SK-N-MC (cell line): Measurements from ENCODE around the gene SCLY.
"Not testable (repeated sequence)": the region's sequence is repeated elsewhere in the genome, so short reads cannot be mapped to it uniquely, and the experiment has no call there.

Experiments used
- DNase-seq: peaks from one replicate; pipeline ENCODE4 v3.0.0-alpha.2; 2011; ENCODE audit warnings: low read depth, low spot score
- H3K27ac ChIP-seq: fragments of 200-600 bp; sonication (generic); 2 replicates; pipeline ENCODE4 v1.5.1; 2016; ENCODE audit warnings: mixed run types
- H3K36me3 ChIP-seq: fragments of 200-600 bp; sonication (generic); 2 replicates; pipeline ENCODE4 v1.6.1; 2017; ENCODE audit warnings: antibody characterized with exemption, low read length, mixed read lengths; ENCODE audit not compliant: insufficient read depth
- H3K4me3 ChIP-seq: fragments of 200-600 bp; sonication (generic); 2 replicates; pipeline ENCODE4 v1.5.1; 2016
- H3K9ac ChIP-seq: fragments of 200-600 bp; sonication (generic); 2 replicates; pipeline ENCODE4 v1.8.0; 2017; ENCODE audit warnings: mixed run types, mixed read lengths; ENCODE audit not compliant: insufficient read length
- H3K9me3 ChIP-seq: fragments of 200-600 bp; sonication (generic); 2 replicates; pipeline ENCODE4 v1.6.1; 2017; ENCODE audit warnings: low read depth, mild to moderate bottlenecking, antibody characterized with exemption, low read length, moderate library complexity, mixed read lengths
- EZH2 ChIP-seq: fragments of 200-600 bp; sonication (generic); IDR thresholded peaks from one replicate; pipeline ENCODE4 v1.6.1; 2017; ENCODE audit warnings: antibody characterized with exemption
- FOXP2 ChIP-seq: optimal IDR thresholded peaks from 2 replicates; pipeline ENCODE3; 2011; ENCODE audit warnings: mild to moderate bottlenecking, moderate library complexity; ENCODE audit not compliant: insufficient read depth; ENCODE audit errors: extremely low read length, control extremely low read depth
- POLR2AphosphoS5 ChIP-seq: IDR thresholded peaks from 2 replicates; pipeline ENCODE4 v1.6.1; 2012; ENCODE audit warnings: mild to moderate bottlenecking, low read depth, low read length, borderline replicate concordance

SCLY gene

GRCh38 chr2:238106339-238106697, 45.5 kb downstream of the SCLY start:
- Histone ChIP-seq H3K9me3 (no peaks in the 10 kb centered on the region), H3K4me3 (no peak overlapping the region), H3K27ac (no peak overlapping the region), H3K36me3 (no peaks in the 10 kb centered on the region), H3K9ac (no peak overlapping the region)
- TF ChIP-seq EZH2, result no peak
- no peak for DNase-seq

GRCh38 chr2:238106698-238107524, 46.1 kb downstream of the SCLY start:
- no peak for DNase-seq
- no peak overlapping the region for H3K9ac ChIP-seq
- no peak overlapping the region for H3K27ac ChIP-seq
- H3K9me3 ChIP-seq, result no peaks in the 10 kb centered on the region
- no peaks in the 10 kb centered on the region for H3K36me3 ChIP-seq
- no peak for TF ChIP-seq FOXP2
- no peak for TF ChIP-seq POLR2AphosphoS5
- no peak for TF ChIP-seq EZH2
- H3K4me3 ChIP-seq, result no peak overlapping the region

- Histone ChIP-seq H3K9me3 (0 out of 2 replicates have a peak, but pooled peaks cover 4% of the 10 kb centered on the region), H3K27ac (no peak overlapping the region), H3K9ac (no peak overlapping the region), H3K36me3 (no peaks in the 10 kb centered on the region), H3K4me3 (no peak overlapping the region)
- no peak for DNase-seq
- no peak for TF ChIP-seq POLR2AphosphoS5
- TF ChIP-seq FOXP2, result no peak
- no peak for TF ChIP-seq EZH2
These were observed 47.0 kb downstream of the SCLY start for GRCh38 chr2:238107525-238108422.

GRCh38 chr2:238108423-238109183, 47.8 kb downstream of the SCLY start:
- TF ChIP-seq POLR2AphosphoS5 (no peak), FOXP2 (no peak), EZH2 (no peak)
- H3K36me3 ChIP-seq, result no peaks in the 10 kb centered on the region
- H3K27ac ChIP-seq, result peak overlapping the region; percentile 62
- no peak for DNase-seq
- no peak overlapping the region for H3K9ac ChIP-seq
- no peak overlapping the region for H3K4me3 ChIP-seq
- H3K9me3 ChIP-seq, result 0 out of 2 replicates have a peak, but pooled peaks cover 4% of the 10 kb centered on the region

- no peak overlapping the region for H3K9ac ChIP-seq
- H3K9me3 ChIP-seq, result 0 out of 2 replicates have a peak, but pooled peaks cover 4% of the 10 kb centered on the region
- TF ChIP-seq EZH2, result no peak
- no peak for TF ChIP-seq POLR2AphosphoS5
- no peak for TF ChIP-seq FOXP2
- no peaks in the 10 kb centered on the region for H3K36me3 ChIP-seq
- no peak for DNase-seq
- no peak overlapping the region for H3K4me3 ChIP-seq
- no peak overlapping the region for H3K27ac ChIP-seq
These were observed 52.8 kb downstream of the SCLY start for GRCh38 chr2:238113611-238114010.

- Histone ChIP-seq H3K4me3 (no peak overlapping the region), H3K36me3 (no peaks in the 10 kb centered on the region), H3K9ac (no peak overlapping the region), H3K27ac (no peak overlapping the region), H3K9me3 (0 out of 2 replicates have a peak, but pooled peaks cover 4% of the 10 kb centered on the region)
- TF ChIP-seq FOXP2 (no peak), POLR2AphosphoS5 (no peak), EZH2 (no peak)
- DNase-seq, result no peak
These were observed 53.6 kb downstream of the SCLY start for GRCh38 chr2:238114331-238114841.

- TF ChIP-seq FOXP2 (no peak), EZH2 (no peak), POLR2AphosphoS5 (no peak)
- H3K4me3 ChIP-seq, result no peak overlapping the region
- no peak for DNase-seq
- no peaks in the 10 kb centered on the region for H3K36me3 ChIP-seq
- H3K9me3 ChIP-seq, result 0 out of 2 replicates have a peak, but pooled peaks cover 4% of the 10 kb centered on the region
- no peak overlapping the region for H3K27ac ChIP-seq
- no peak overlapping the region for H3K9ac ChIP-seq
These were observed 54.3 kb downstream of the SCLY start for GRCh38 chr2:238114851-238115660.

GRCh38 chr2:238115709-238116108, 54.9 kb downstream of the SCLY start:
- not testable (repeated sequence) for H3K4me3 ChIP-seq, DNase-seq, H3K9me3 ChIP-seq, H3K9ac ChIP-seq, H3K27ac ChIP-seq, H3K36me3 ChIP-seq
